ENCODE results near the gene NBEAL1. TPM values are rescaled to one million over a fixed set of nuclear protein-coding genes. Genes with fewer than 3 reads are reported as not detected.

Gene NBEAL1
- total and polyA plus RNA-seq, 2 of the 8 experiments (the other 6 are each of a cell fraction or from before 2014, with no cell fraction given) = 2.3 to 10.7 TPM

- Histone ChIP-seq H4K91ac (replicated peaks; ENCODE audit: insufficient read length, low read length) (no peak overlapping the region), H2BK20ac (ENCODE audit: low read length) (no peak overlapping the region), H3K9me3 (ENCODE audit: insufficient read depth in 2 of 2, low read depth in 1 of 2, low read length in 1 of 2) (no peaks in the 10 kb centered on the region), H2BK120ac (replicated peaks; ENCODE audit: low read depth, low read length) (no peak overlapping the region), H3K4me2 (ENCODE audit: insufficient read depth in 1 of 2, low read depth in 2 of 2, low read length in 2 of 2) (no peak overlapping the region), H3K27ac (ENCODE audit: low read depth, low read length) (no peak overlapping the region), H3K4me3 (ENCODE audit: extremely low read depth in 1 of 4, insufficient read depth in 2 of 4, low read depth in 3 of 4, low read length in 4 of 4) (no peak overlapping the region), H3K79me1 (ENCODE audit: low read depth, low read length) (no peaks in the 10 kb centered on the region), H4K20me1 (replicated peaks in 1 of 2; ENCODE audit: control insufficient read depth in 1 of 2, insufficient read depth in 2 of 2, low read length in 2 of 2) (no peaks in the 10 kb centered on the region), H3K4me1 (replicated peaks in 1 of 4; ENCODE audit: control insufficient read depth in 3 of 4, insufficient read depth in 4 of 4, low read length in 3 of 4) (no peaks in the 10 kb centered on the region), H3K36me3 (ENCODE audit: control insufficient read depth in 2 of 4, insufficient read depth in 4 of 4, low read length in 3 of 4) (no peaks in the 10 kb centered on the region), H3K9ac (replicated peaks in 1 of 4; ENCODE audit: extremely low read depth in 1 of 4, low read depth in 3 of 4, low read length in 3 of 4) (no peak overlapping the region), H3K23ac (ENCODE audit: insufficient read length) (no peak overlapping the region), H3K14ac (ENCODE audit: insufficient read length) (no peak overlapping the region), H4K8ac (ENCODE audit: extremely low read depth, insufficient read depth, low read length) (no peak overlapping the region), H3K4ac (replicated peaks; ENCODE audit: insufficient read length, low read depth, low read length) (no peak overlapping the region), H2AFZ (ENCODE audit: low read length) (no peak overlapping the region), H3K27me3 (replicated peaks in 1 of 4; ENCODE audit: control insufficient read depth in 3 of 4, extremely low read depth in 1 of 4, insufficient read depth in 3 of 4, low read length in 3 of 4) (no peaks in the 10 kb centered on the region), H2AK5ac (ENCODE audit: low read depth, low read length) (no peak overlapping the region), H4K5ac (ENCODE audit: insufficient read length, low read depth, low read length) (no peak overlapping the region), H3K18ac (ENCODE audit: extremely low read depth, low read length) (no peak overlapping the region), H3K56ac (replicated peaks; ENCODE audit: insufficient read length, low read depth, low read length) (no peak overlapping the region), H2BK15ac (ENCODE audit: low read length) (no peak overlapping the region), H2BK5ac (ENCODE audit: low read depth, low read length) (no peak overlapping the region), H2BK12ac (ENCODE audit: low read depth, low read length) (no peak overlapping the region), H3K79me2 (ENCODE audit: control insufficient read depth in 1 of 2, insufficient read depth in 2 of 2, low read length in 2 of 2) (no peaks in the 10 kb centered on the region), H3K23me2 (ENCODE audit: low read depth, low read length) (no peaks in the 10 kb centered on the region)
- CTCF ChIA-PET (ENCODE audit: partially characterized antibody) = no interaction called here
- 86% methylated on average over 2 of the region's 2 CpGs; no CpG with 5 or more reads in 1 of the 2 experiments for WGBS, 2 experiments (ENCODE audit: extremely low coverage in 1 of 2, insufficient coverage in 1 of 2, insufficient read length in 1 of 2, insufficient replicate concordance in 2 of 2, low coverage in 1 of 2, low lambda C conversion rate in 2 of 2, missing lambda C conversion rate in 1 of 2)
- POLR2A ChIA-PET (ENCODE audit: partially characterized antibody) = no interaction called here
- DNase-seq (ENCODE audit: low read depth in 1 of 2, low spot score in 2 of 2) (no peak), FAIRE-seq (no peak)
- TF ChIP-seq POU5F1 (IDR thresholded peaks at IDR 0.05; ENCODE audit: low read depth, low read length) (no peak), SIRT6 (IDR thresholded peaks at IDR 0.05; ENCODE audit: low read length) (no peak), CREB1 (IDR thresholded peaks at IDR 0.05) (no peak), CTCF (IDR thresholded peaks at IDR 0.05; ENCODE audit: control extremely low read depth in 1 of 3, insufficient read depth in 1 of 3, low read depth in 1 of 3, low read length in 3 of 3) (no peak), CBX5 (IDR thresholded peaks at IDR 0.05; ENCODE audit: low read depth, low read length) (no peak), RFX5 (IDR thresholded peaks at IDR 0.05; ENCODE audit: borderline replicate concordance, low read depth, low read length) (no peak), HDAC2 (IDR thresholded peaks at IDR 0.05; ENCODE audit: borderline replicate concordance in 1 of 2, low read depth in 2 of 2, low read length in 2 of 2) (no peak), GABPA (IDR thresholded peaks at IDR 0.05; ENCODE audit: borderline replicate concordance, insufficient read depth, low read length) (no peak), TEAD4 (IDR thresholded peaks at IDR 0.05; ENCODE audit: low read depth, low read length) (no peak), E2F6 (IDR thresholded peaks at IDR 0.05) (no peak), TCF12 (IDR thresholded peaks at IDR 0.05; ENCODE audit: low read depth, low read length) (no peak), MAFK (IDR thresholded peaks at IDR 0.05; ENCODE audit: low read depth, low read length) (no peak)
Observed at GRCh38 chr2:203037026-203037425, 22.4 kb downstream of the NBEAL1 start.
